Nephron progenitor cell (in vitro differentiated cells): ENCODE results near the gene DYNLT5.

Experiments
- DNase-seq: peaks from one replicate; pipeline ENCODE4 v3.0.0; 2021
- H3K27ac Mint-ChIP-seq: 2 replicates; pipeline ENCODE4 v1.8.0; 2021; ENCODE audit warnings: mild to moderate bottlenecking, moderate library complexity, mixed read lengths
- H3K27me3 Mint-ChIP-seq: 2 replicates; pipeline ENCODE4 v1.8.0; 2021; ENCODE audit warnings: mild to moderate bottlenecking, low read depth, mixed read lengths; ENCODE audit not compliant: poor library complexity
- H3K36me3 Mint-ChIP-seq: 2 replicates; pipeline ENCODE4 v1.8.0; 2021; ENCODE audit warnings: low read depth, mixed read lengths
- H3K4me1 Mint-ChIP-seq: 2 replicates; pipeline ENCODE4 v1.8.0; 2021; ENCODE audit warnings: mixed read lengths
- H3K4me3 Mint-ChIP-seq: 2 replicates; pipeline ENCODE4 v1.8.0; 2021; ENCODE audit warnings: mild to moderate bottlenecking, moderate library complexity, mixed read lengths
- H3K9me3 Mint-ChIP-seq: 2 replicates; pipeline ENCODE4 v1.8.0; 2021; ENCODE audit warnings: mild to moderate bottlenecking, moderate library complexity, mixed read lengths
- TF ChIP-seq, protein P1 (sequence below): fragments of 200-600 bp; sonication (generic); IDR thresholded peaks from 2 replicates; pipeline ENCODE4 v1.5.0; 2021; ENCODE audit warnings: antibody characterized with exemption

The DYNLT5 gene

DNA sequence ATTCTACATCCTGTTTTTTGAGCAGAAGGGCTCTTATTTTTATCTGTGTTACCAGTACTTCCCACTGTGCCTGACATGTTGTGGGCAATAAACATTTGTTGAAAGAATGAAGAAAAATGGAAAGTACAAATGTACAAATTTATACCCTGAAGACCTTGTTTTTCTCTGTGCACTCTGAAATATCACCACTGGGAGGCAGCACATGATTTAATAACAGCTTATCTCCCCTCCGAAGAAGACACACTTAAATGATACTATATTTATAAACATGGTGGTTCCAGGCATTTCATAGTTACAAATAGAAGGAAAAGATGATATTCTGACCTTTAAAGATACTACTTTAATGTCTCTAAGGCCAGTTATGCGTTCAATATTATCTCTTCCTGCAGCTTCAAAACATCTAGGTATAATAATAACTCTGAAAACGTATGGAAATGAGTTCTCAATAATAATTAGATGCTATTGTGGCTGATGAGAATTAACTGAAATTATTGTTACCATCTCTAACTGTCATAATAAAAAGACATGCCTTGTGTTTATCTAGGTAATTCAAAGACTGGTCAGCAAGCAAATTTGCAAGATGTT is 12.8 kb downstream of the DYNLT5 start:
- Mint-ChIP-seq H3K36me3 (no peaks in the 10 kb centered on the region), H3K27me3 (peaks cover 3% of the 10 kb centered on the region), H3K4me1 (no peaks in the 10 kb centered on the region), H3K27ac (no peak overlapping the region), H3K9me3 (peaks cover 20% of the 10 kb centered on the region), H3K4me3 (no peak overlapping the region)
- TF ChIP-seq, protein P1, sequence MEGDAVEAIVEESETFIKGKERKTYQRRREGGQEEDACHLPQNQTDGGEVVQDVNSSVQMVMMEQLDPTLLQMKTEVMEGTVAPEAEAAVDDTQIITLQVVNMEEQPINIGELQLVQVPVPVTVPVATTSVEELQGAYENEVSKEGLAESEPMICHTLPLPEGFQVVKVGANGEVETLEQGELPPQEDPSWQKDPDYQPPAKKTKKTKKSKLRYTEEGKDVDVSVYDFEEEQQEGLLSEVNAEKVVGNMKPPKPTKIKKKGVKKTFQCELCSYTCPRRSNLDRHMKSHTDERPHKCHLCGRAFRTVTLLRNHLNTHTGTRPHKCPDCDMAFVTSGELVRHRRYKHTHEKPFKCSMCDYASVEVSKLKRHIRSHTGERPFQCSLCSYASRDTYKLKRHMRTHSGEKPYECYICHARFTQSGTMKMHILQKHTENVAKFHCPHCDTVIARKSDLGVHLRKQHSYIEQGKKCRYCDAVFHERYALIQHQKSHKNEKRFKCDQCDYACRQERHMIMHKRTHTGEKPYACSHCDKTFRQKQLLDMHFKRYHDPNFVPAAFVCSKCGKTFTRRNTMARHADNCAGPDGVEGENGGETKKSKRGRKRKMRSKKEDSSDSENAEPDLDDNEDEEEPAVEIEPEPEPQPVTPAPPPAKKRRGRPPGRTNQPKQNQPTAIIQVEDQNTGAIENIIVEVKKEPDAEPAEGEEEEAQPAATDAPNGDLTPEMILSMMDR: peak; percentile 72
- DNase-seq: peak; percentile 34

DNA sequence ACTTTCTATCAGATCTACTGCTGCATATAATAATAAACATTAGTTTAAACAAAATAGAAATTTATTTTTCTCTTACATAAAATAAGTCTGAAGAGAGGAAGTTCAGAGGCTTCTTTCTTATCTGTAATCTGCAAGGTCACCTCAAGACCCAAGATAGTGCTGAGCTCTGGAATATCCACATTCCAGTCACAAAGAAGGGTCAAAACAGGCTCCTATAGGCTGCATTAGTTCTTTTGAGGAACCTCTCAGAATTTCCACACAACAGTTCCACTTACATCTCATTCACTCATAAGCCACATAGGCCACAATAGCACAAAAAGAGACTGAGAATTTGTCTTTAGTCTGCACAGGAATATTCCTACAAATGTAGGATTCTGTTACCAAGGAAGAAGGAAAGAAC is 15.4 kb downstream of the DYNLT5 start:
- DNase-seq: no peak
- TF ChIP-seq, protein P1: no peak
- H3K27me3 Mint-ChIP-seq: no peaks in the 10 kb centered on the region
- no peaks in the 10 kb centered on the region for H3K4me1 Mint-ChIP-seq
- H3K4me3 Mint-ChIP-seq: no peak overlapping the region
- H3K27ac Mint-ChIP-seq: no peak overlapping the region
- H3K9me3 Mint-ChIP-seq: peaks cover 11% of the 10 kb centered on the region
- H3K36me3 Mint-ChIP-seq: no peaks in the 10 kb centered on the region

DNA sequence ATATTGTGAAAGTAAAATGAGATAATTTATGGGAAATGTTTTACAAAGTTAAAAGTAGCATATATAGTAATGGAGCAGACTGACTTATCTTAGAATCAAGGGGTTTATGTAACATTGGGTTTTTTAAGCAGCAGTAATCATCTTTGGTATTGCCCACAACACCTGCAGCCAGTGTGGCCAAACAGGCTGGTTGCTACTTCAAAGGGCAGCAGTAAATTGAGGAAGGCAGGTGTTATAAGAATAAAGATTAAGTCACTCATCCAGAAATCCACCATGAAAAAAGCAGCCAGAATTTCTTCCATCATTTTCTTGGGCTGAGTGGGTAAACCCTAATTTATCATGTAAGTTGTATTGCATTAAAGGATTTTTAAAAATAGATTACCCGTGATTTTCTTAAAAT is 16.7 kb downstream of the DYNLT5 start:
- Mint-ChIP-seq H3K27me3 (no peaks in the 10 kb centered on the region), H3K36me3 (no peaks in the 10 kb centered on the region), H3K4me1 (peaks cover 1% of the 10 kb centered on the region), H3K9me3 (no peaks in the 10 kb centered on the region), H3K27ac (no peak overlapping the region), H3K4me3 (no peak overlapping the region)
- DNase-seq: no peak
- TF ChIP-seq, protein P1: no peak

DNA sequence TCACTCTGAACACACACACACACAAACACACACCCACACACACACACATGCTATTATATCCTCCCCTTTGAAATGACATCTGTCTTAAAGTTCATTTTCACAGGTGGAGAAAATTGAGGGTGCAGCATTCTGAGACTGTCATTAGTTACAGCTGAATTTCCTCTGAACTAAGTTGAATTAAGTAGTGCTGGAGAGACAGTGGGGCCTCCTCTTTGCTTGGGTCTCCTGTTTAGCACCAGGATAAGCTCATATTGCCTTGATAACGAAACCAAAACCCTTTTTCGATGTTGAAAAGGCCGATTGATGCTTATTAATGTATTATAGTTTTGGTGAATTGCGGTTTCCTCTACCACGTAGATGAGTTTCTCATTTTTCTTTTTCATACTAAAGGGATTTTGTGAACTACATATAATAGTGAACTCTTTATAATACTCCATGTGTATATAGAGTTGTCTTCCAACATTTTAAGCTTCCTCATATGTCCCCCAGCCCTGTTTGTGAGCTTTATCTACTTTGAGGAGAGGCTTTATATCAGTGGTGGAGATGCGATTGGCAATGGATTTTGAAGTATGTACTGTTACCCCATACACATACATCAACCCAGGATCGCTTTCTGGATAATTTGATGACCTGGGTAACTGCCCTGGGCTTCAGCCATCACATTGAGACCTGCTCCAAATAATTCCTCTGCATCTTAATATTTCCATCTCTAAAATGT is 17.4 kb downstream of the DYNLT5 start:
- no peaks in the 10 kb centered on the region for H3K9me3 Mint-ChIP-seq
- no peak for DNase-seq
- no peak overlapping the region for H3K4me3 Mint-ChIP-seq
- no peaks in the 10 kb centered on the region for H3K36me3 Mint-ChIP-seq
- peaks cover 6% of the 10 kb centered on the region for H3K4me1 Mint-ChIP-seq
- TF ChIP-seq, protein P1: no peak
- H3K27me3 Mint-ChIP-seq: no peaks in the 10 kb centered on the region
- H3K27ac Mint-ChIP-seq: no peak overlapping the region

DNA sequence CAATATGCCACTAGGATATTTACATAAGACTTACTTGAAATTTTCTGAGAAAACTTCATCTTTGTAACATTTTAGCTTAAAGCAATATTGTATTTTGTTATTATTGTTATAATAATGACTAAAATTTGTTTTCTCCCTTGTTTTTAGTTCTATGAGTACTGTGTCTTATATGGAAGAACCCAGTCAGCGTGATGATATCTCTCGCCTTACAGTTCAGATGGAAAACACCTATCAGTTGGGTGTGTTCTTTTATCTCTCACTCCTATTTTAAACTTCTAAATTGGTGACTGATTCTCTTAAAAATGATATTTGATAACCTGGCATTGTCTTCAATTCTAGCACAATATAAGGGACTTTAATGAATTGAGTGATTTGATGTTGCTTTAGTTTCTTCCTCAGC is 18.0 kb downstream of the DYNLT5 start:
- Mint-ChIP-seq H3K27me3 (no peaks in the 10 kb centered on the region), H3K4me1 (peaks cover 6% of the 10 kb centered on the region), H3K4me3 (no peak overlapping the region), H3K27ac (no peak overlapping the region), H3K9me3 (no peaks in the 10 kb centered on the region), H3K36me3 (no peaks in the 10 kb centered on the region)
- no peak for DNase-seq
- TF ChIP-seq, protein P1: no peak

DNA sequence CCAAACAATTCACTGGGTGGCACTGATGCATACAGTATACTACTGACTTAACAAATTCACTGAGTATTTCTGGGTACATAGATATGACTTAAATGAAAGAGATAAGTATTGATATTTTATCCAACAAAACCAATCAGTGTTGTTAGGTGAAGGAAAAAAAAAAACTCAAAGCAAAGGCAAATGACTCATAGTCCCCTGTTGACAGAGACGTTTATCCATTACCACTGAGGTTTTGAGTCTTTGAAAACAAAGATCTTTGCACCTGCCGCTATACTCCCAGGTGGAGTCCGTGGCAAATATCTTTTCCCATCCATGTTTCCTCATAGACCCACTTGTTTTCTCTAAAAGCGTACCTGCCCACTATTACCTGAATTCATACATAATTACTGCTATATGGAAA is 18.4 kb downstream of the DYNLT5 start:
- H3K4me1 Mint-ChIP-seq: peaks cover 6% of the 10 kb centered on the region
- no peaks in the 10 kb centered on the region for H3K36me3 Mint-ChIP-seq
- H3K4me3 Mint-ChIP-seq: no peak overlapping the region
- TF ChIP-seq, protein P1: no peak
- no peak for DNase-seq
- no peaks in the 10 kb centered on the region for H3K27me3 Mint-ChIP-seq
- H3K9me3 Mint-ChIP-seq: no peaks in the 10 kb centered on the region
- H3K27ac Mint-ChIP-seq: no peak overlapping the region
